HG03342 (cell line): ENCODE results near the gene FBXL13.
"Not testable (repeated sequence)": the region's sequence is repeated elsewhere in the genome, so short reads cannot be mapped to it uniquely, and the experiment has no call there.

Experiments used
- ATAC-seq: cut with Tn5 transposase; IDR thresholded peaks from one replicate; pipeline ENCODE4 v1.9.1; 2021; ENCODE audit warnings: mild to moderate bottlenecking, moderate library complexity; ENCODE audit not compliant: unreplicated experiment

FBXL13 gene

DNA sequence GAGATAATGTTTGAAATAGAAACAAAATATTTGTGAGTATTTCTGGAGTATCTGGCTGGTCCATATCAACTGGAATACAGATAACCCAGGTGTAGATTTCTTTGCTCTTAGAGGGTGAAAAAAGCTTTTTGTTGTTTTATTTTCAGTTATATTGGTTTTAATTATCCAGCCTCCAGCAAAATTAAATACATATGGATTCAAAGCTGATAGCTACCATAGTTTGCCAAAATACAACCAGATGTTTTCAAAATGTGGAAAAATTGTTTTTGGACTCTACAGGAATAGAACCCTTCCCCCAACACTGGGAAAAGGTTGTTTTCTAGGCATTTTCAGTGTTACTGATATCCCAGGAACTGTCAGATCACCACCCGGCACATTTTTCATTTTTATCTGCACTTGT, 131.7 kb downstream of the FBXL13 start:
- no peak for ATAC-seq

- no peak for ATAC-seq
Measured at GRCh38 chr7:102942181-102942866, 132.3 kb downstream of the FBXL13 start.

DNA sequence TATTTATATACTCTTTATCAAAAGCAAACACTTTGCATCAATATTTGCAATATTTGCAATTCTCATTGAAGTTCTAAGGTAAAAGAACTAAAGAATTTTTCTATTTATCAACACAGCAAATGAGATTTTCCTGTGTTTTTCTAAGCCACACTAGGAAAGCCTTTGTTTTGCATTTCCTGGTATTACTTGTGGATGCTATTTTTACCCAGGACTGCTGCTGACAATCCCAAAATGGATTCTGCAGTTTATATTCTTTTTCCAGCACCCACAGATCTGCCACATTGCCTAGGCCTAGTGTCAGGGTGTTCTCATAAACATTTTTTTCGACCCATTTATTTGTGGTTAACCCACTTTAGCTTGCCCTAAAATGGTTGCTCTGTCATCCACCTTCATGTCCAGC, 135.9 kb downstream of the FBXL13 start:
- ATAC-seq, result no peak

DNA sequence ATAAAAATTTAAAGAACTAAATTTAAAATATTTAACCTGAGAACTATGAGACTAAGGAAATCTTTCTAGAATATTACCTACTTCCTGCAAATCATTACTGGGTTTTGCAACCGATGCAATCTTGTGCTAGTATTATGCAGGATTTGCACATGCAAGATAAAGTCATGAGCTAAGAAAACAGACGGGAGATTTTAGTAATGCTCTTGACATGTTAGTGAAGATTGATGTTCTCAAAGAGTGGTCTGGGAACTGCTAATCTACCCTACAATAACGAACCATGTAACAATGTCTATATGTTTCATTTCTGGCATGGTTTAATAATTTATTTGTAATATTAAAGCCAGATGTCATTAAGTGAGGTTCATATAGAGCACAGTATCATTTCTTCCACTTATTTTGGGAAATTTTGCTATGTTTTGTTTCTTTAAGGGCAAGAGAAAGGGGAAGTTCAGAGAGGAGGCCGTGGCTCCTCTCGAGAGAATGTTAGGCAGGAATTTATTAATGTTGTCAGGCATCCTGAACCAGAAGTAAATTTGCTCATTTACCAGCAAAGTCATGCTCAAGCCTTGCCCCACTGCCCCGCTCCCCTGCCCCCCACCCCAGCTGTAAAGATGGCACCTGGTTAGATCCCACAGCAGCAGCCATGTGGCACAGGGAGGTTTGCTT, 139.0 kb downstream of the FBXL13 start:
- ATAC-seq, result no peak

- ATAC-seq, result no peak
Measured at GRCh38 chr7:102934701-102935100, 139.9 kb downstream of the FBXL13 start.

DNA sequence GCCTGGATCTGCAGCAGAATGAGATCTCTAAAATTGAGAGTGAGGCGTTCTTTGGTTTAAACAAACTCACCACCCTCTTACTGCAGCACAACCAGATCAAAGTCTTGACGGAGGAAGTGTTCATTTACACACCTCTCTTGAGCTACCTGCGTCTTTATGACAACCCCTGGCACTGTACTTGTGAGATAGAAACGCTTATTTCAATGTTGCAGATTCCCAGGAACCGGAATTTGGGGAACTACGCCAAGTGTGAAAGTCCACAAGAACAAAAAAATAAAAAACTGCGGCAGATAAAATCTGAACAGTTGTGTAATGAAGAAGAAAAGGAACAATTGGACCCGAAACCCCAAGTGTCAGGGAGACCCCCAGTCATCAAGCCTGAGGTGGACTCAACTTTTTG, 140.4 kb downstream of the FBXL13 start:
- no peak for ATAC-seq

- no peak for ATAC-seq
Measured at GRCh38 chr7:102933763-102934162, 140.8 kb downstream of the FBXL13 start.

DNA sequence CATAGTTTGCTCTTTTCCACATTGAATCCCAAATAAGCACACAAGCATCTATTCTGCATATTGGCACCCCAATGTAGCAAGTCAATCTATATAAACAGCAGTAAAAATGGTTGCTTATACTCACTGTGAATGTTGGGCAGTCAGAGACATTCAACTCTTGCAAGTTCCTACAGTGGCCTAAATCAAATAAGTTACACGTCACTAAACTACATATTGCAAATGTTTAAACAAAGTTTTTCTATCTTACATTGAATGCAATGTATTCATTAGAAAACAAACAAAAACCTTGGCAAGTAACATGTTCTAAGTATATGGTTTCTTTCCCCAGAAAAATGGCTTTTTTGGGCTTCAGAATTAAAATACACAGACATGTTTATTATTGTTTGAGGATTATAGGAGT, 142.8 kb downstream of the FBXL13 start:
- ATAC-seq, result no peak

GRCh38 chr7:102927312-102927933, 147.2 kb downstream of the FBXL13 start:
- no peak for ATAC-seq

GRCh38 chr7:102926783-102927140, 147.8 kb downstream of the FBXL13 start:
- ATAC-seq, result no peak

- no peak for ATAC-seq
Measured at GRCh38 chr7:102925976-102926782, 148.4 kb downstream of the FBXL13 start.

- ATAC-seq, result no peak
Measured at GRCh38 chr7:102918845-102919244, 155.8 kb downstream of the FBXL13 start.

- no peak for ATAC-seq
Measured at GRCh38 chr7:102917436-102918353, 156.9 kb downstream of the FBXL13 start.

DNA sequence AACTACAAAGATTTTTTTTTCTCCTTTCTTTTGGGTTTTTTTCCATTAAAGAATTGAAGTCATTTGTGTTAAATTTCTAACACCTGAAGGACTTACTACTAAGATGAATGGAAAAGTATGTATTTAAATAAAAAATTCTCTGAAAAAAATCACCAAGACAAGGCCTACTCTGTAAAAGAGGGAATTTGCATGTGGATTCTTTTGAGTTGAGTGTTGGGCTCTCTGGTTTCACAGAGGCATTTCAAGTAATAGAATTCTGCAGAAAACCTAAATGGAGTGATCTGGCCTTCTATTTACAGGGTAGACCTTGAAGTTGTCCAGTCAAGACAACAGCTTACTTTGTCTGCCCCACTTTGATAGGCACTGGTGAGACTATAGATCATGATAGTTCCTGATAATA, 157.7 kb downstream of the FBXL13 start:
- ATAC-seq, result no peak

GRCh38 chr7:102916426-102916825, 158.2 kb downstream of the FBXL13 start:
- no peak for ATAC-seq

GRCh38 chr7:102914585-102914984, 160.0 kb downstream of the FBXL13 start:
- no peak for ATAC-seq

DNA sequence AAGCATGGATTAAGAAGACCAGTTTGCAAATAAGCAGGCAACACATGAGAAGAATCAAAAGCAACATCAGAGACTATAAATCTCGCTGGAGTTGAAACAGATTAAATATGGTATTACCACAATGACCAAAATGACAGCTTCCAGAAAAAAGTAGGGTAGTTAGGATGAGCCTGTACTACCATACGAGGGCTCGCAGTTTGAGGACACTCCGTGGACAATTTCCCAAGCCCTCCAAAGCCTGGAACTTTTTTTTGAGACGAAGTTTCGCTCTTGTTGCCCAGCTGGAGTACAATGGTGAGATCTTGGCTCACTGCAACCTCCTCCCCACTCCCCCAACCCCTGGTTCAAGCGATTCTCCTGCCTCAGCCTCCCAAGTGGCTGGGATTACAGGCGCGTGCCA, 160.8 kb downstream of the FBXL13 start:
- ATAC-seq, result no peak

DNA sequence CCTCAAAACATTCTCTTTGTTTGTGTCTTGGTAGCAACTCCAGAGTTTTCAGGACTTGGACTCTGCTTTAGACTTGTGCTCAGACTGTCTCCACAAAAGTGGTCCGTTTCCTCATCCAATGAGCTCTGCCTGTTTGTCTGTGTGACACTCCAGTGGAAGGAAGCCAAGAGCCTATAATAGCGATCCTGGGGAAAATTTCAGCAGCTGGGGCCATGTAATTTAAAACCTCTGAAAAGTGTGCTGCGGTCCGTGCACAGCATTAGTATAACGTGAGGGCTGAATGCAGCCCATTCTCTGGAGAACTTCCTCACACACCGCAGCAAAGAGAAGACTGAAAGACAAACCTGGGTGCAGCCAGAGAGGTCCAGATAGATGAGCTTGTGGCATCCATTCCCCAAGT, 161.9 kb downstream of the FBXL13 start, which contains the start of gene LRRC17:
LRRC17 (plus strand) TSS at position 259 of the 400 bp plus-strand sequence. CDS start 20,914 bp downstream, outside the sequence.
- no peak for ATAC-seq

DNA sequence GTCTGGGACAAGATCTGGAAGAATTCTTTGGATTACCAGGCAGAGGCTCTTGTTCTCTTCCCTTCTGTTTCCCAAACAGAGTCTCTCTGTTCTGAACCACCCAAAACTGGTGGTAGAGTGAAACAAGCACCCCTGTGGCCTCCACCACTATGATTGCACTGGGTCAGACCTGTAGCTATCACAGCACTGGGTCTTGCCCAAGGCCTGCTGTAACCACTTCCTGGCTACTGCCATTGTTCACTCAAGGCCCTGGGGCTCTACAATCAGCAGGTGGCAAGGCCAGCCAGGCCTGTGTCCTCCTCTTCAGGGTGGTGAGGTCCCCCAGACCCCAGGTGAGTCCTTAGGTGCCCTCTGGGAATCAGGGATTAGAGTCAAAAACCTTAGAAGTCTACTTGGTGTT, 165.9 kb downstream of the FBXL13 start:
- no peak for ATAC-seq

- ATAC-seq, result not testable (repeated sequence)
Measured at GRCh38 chr7:102903576-102903975, 171.0 kb downstream of the FBXL13 start.
